ENCODE data around the gene LAMA2. TPM values are rescaled to one million over a fixed set of nuclear protein-coding genes. Genes with fewer than 3 reads are reported as not detected.
A peak's percentile ranks its signal among the peaks of the same experiment; 100 is the strongest.

LAMA2 gene
- polyA plus RNA-seq, 3 donors: not detected

GRCh38 chr6:129491436-129491835 is 608.5 kb downstream of the LAMA2 start:
- peaks cover 21% of the 10 kb centered on the region for H3K4me1 Mint-ChIP-seq
- Histone ChIP-seq H2AFZ (ENCODE audit: insufficient read depth, low read depth, low read length, poor library complexity, severe bottlenecking) (peak overlapping the region; percentile 37), H3K4me3 (replicated peaks in 1 of 3; ENCODE audit: low read depth in 2 of 3, low read length in 3 of 3) (peak overlapping the region in 1 of 3 experiments; percentile 68)

GRCh38 chr6:129492260-129492659 is 609.3 kb downstream of the LAMA2 start:
- H3K4me2 ChIP-seq (replicated peaks; ENCODE audit: extremely low read depth, low read length, poor library complexity, severe bottlenecking): no peak overlapping the region
- peak overlapping the region in 5 of 7 donors; percentile 53 to 99 (median 90) for H3K27ac Mint-ChIP-seq
- H3K4me3 Mint-ChIP-seq: no peak overlapping the region

More at GRCh38 chr6:129491436-129491835, 608.5 kb downstream of the LAMA2 start:
- Histone ChIP-seq H3K4me1 (ENCODE audit: control insufficient read depth in 1 of 2, insufficient read depth in 2 of 2, low read length in 2 of 2) (peaks cover 18 to 19% of the 10 kb centered on the region in 2 donors), H3K27me3 (ENCODE audit: control insufficient read depth in 2 of 2, insufficient read depth in 2 of 2, low read length in 2 of 2) (no peaks in the 10 kb centered on the region), H3K36me3 (replicated peaks in 1 of 2; ENCODE audit: control insufficient read depth in 1 of 2, insufficient read depth in 2 of 2, low read length in 2 of 2) (no peaks in the 10 kb centered on the region), H4K20me1 (ENCODE audit: insufficient read depth, low read length) (no peaks in the 10 kb centered on the region), H3K4me2 (replicated peaks; ENCODE audit: extremely low read depth, low read length, poor library complexity, severe bottlenecking) (peak overlapping the region; percentile 73), H3K9me3 (replicated peaks in 1 of 2; ENCODE audit: control insufficient read depth in 1 of 2, insufficient read depth in 1 of 2, low read length in 2 of 2) (no peaks in the 10 kb centered on the region), H3K27ac (ENCODE audit: low read depth in 1 of 2, low read length in 2 of 2) (peak overlapping the region; percentile 61 to 100), H3K79me2 (ENCODE audit: insufficient read depth, low read length) (no peaks in the 10 kb centered on the region), H3K9ac (ENCODE audit: insufficient read depth, low read length, poor library complexity, severe bottlenecking) (peak overlapping the region; percentile 93)
- no peaks in the 10 kb centered on the region for H3K9me3 Mint-ChIP-seq
- 100% methylated on average over 6 of the region's 6 CpGs for WGBS (ENCODE audit: insufficient coverage)
- H3K27ac Mint-ChIP-seq: peak overlapping the region; percentile 99 to 100 (median 99)
- H3K27me3 Mint-ChIP-seq (ENCODE audit: low read depth in 3 of 3): no peaks in the 10 kb centered on the region
- TF ChIP-seq CTCF (IDR thresholded peaks at IDR 0.05): no peak
- no peak overlapping the region for H3K4me3 Mint-ChIP-seq
- H3K36me3 Mint-ChIP-seq: peaks cover 0 to 4% of the 10 kb centered on the region in 2 donors
- peak in 2 of 3 donors; percentile 6 to 27 for DNase-seq
- intact Hi-C loops (cut with micrococcal nuclease): loop anchor here in 1 of 2 donors (2.0 kb wide), 1 partner anchor 195 kb away; no protein-coding TSS in a partner anchor

More at GRCh38 chr6:129492260-129492659, 609.3 kb downstream of the LAMA2 start:
- Histone ChIP-seq H4K20me1 (ENCODE audit: insufficient read depth, low read length) (no peaks in the 10 kb centered on the region), H3K27me3 (ENCODE audit: control insufficient read depth in 2 of 2, insufficient read depth in 2 of 2, low read length in 2 of 2) (no peaks in the 10 kb centered on the region), H3K27ac (ENCODE audit: low read depth in 1 of 2, low read length in 2 of 2) (peak overlapping the region in 1 of 2 donors; percentile 100), H3K4me3 (replicated peaks in 1 of 3; ENCODE audit: low read depth in 2 of 3, low read length in 3 of 3) (no peak overlapping the region), H3K36me3 (replicated peaks in 1 of 2; ENCODE audit: control insufficient read depth in 1 of 2, insufficient read depth in 2 of 2, low read length in 2 of 2) (no peaks in the 10 kb centered on the region), H3K79me2 (ENCODE audit: insufficient read depth, low read length) (no peaks in the 10 kb centered on the region), H3K9ac (ENCODE audit: insufficient read depth, low read length, poor library complexity, severe bottlenecking) (no peak overlapping the region), H3K9me3 (replicated peaks in 1 of 2; ENCODE audit: control insufficient read depth in 1 of 2, insufficient read depth in 1 of 2, low read length in 2 of 2) (no peaks in the 10 kb centered on the region), H3K4me1 (ENCODE audit: control insufficient read depth in 1 of 2, insufficient read depth in 2 of 2, low read length in 2 of 2) (peaks cover 18 to 19% of the 10 kb centered on the region in 2 donors), H2AFZ (ENCODE audit: insufficient read depth, low read depth, low read length, poor library complexity, severe bottlenecking) (no peak overlapping the region)
- DNase-seq: no peak
- no peak for TF ChIP-seq CTCF (IDR thresholded peaks at IDR 0.05)
- Mint-ChIP-seq H3K36me3 (peaks cover 0 to 4% of the 10 kb centered on the region in 2 donors), H3K27me3 (ENCODE audit: low read depth in 3 of 3) (no peaks in the 10 kb centered on the region), H3K4me1 (peaks cover 21% of the 10 kb centered on the region), H3K9me3 (no peaks in the 10 kb centered on the region)
- WGBS (ENCODE audit: insufficient coverage): 100% methylated on average over 2 of the region's 4 CpGs
- intact Hi-C loops (cut with micrococcal nuclease): no loop called here
